GM13977 (cell line): ENCODE results near the gene RARRES2.

Experiments
- DNase-seq: peaks from one replicate; pipeline ENCODE4 v3.0.0; 2012; ENCODE audit warnings: low spot score
- in situ Hi-C: fragments of 300-500 bp; cut with MboI; formaldehyde crosslinking; loops from one replicate; pipeline ENCODE4 v1.12.0; 2022; ENCODE audit warnings: low sequenced_read_pairs, low pct_unique_long_range_greater_than_20kb, mixed read lengths, inconsistent platforms; ENCODE audit not compliant: unreplicated experiment
- TF ChIP-seq, protein P1 (sequence below): IDR thresholded peaks from 2 replicates; pipeline ENCODE4 v1.5.1; 2012; ENCODE audit warnings: mild to moderate bottlenecking, control low read depth; ENCODE audit not compliant: insufficient read depth; ENCODE audit errors: extremely low read depth, missing control alignments

RARRES2 gene

DNA sequence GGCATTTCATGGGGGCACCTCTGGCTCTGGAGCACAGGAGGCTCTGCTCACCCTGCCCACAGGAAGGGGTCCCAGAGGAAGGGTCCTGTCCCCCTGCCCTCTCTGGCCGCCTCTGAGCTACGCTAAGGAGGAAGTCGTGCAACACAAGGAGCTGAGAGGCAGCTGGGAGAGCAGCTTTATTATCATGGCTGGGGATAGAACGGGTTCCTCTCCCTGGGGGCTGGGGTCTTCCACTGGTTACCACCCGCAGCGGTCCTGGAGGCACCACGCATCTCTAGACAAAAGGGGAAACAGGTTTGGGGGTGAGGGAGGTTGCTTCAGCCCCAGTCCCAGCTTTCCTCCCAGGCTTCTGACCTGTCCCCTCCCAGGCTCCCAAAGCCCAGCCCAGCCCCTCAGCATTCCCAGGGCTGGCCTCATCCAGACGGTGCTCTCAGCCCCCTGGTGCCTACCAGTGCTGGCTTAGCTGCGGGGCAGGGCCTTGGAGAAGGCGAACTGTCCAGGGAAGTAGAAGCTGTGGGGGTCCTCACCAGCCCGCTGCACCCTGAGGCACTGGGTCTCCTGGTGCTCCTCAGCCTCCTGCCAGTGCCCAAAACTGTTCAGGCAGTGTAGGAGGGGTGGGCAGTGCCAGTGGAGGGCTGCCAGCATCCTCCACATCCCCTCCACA lies 3.1 kb downstream of the RARRES2 start:
- in situ Hi-C loops = no loop called here
- DNase-seq = no peak
- TF ChIP-seq, protein P1, sequence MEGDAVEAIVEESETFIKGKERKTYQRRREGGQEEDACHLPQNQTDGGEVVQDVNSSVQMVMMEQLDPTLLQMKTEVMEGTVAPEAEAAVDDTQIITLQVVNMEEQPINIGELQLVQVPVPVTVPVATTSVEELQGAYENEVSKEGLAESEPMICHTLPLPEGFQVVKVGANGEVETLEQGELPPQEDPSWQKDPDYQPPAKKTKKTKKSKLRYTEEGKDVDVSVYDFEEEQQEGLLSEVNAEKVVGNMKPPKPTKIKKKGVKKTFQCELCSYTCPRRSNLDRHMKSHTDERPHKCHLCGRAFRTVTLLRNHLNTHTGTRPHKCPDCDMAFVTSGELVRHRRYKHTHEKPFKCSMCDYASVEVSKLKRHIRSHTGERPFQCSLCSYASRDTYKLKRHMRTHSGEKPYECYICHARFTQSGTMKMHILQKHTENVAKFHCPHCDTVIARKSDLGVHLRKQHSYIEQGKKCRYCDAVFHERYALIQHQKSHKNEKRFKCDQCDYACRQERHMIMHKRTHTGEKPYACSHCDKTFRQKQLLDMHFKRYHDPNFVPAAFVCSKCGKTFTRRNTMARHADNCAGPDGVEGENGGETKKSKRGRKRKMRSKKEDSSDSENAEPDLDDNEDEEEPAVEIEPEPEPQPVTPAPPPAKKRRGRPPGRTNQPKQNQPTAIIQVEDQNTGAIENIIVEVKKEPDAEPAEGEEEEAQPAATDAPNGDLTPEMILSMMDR = no peak

DNA sequence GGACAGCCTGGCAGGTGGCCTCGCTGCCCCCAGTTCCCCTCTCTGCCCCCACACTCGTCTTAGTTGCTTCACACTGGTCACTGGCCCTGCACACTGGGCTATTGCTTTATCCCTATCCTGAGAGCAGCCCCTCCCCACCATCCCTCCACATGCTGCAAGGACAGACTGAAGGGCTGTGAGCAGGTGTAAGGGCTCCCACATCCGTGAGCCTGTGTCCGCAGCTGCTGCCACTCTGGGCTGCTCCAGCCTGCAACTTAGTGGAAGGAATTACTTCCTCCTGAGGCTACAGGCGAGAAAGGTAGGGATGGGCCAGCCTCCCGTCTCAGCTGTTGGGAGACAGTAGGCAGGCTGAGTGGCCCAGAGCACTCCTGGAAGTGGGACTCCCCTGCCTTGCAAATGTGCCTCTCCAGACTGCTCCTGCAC lies 3.8 kb downstream of the RARRES2 start:
- TF ChIP-seq, protein P1 = no peak
- DNase-seq = no peak
- in situ Hi-C loops = no loop called here

DNA sequence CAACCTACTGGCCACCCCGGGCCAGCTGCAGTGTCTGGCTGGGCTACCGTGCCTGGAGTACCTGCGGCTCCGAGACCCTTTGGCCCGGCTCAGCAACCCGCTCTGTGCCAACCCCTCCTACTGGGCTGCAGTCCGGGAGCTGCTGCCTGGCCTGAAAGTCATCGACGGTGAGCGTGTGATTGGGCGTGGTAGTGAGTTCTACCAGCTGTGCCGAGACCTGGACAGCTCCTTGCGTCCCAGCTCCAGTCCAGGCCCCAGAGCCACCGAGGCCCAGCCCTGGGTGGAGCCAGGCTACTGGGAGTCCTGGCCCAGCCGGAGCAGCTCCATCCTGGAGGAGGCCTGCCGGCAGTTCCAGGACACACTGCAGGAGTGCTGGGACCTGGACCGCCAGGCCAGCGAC lies 4.2 kb downstream of the RARRES2 start:
- in situ Hi-C loops = no loop called here
- TF ChIP-seq, protein P1 = no peak
- DNase-seq = no peak

DNA sequence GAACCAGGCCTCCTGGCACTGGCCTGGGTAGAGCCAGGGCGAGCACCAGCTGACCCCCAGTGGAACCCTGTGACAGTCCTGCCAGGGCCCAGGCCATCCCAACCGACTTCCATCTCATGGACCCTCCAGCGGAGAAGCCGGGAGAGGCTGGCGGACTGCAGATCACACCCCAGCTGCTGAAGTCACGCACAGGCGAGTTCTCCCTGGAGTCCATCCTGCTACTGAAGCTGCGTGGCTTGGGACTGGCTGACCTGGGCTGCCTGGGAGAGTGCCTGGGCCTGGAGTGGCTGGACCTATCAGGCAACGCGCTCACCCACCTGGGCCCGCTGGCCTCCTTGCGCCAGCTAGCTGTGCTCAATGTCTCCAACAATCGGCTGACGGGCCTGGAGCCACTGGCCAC lies 4.7 kb downstream of the RARRES2 start:
- TF ChIP-seq, protein P1 = no peak
- in situ Hi-C loops = no loop called here
- no peak for DNase-seq

DNA sequence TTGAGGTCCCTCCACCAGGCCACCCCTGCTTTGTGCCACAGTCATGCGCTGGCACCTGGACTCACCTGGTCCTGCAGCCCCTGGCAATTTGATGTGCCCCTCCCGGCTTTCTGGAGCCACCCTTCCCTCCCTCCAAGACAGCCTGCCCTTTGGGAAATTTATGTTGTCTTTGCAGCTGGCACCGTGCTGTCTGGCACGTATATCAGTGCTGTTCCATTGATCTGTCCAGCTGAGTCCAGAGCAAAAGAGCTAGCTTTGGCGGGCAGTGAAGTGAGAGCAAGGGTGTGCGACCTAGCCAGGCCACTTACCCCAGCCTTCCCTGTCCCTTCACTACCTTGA lies 5.7 kb downstream of the RARRES2 start:
- TF ChIP-seq, protein P1 = no peak
- no peak for DNase-seq
- in situ Hi-C loops = no loop called here

DNA sequence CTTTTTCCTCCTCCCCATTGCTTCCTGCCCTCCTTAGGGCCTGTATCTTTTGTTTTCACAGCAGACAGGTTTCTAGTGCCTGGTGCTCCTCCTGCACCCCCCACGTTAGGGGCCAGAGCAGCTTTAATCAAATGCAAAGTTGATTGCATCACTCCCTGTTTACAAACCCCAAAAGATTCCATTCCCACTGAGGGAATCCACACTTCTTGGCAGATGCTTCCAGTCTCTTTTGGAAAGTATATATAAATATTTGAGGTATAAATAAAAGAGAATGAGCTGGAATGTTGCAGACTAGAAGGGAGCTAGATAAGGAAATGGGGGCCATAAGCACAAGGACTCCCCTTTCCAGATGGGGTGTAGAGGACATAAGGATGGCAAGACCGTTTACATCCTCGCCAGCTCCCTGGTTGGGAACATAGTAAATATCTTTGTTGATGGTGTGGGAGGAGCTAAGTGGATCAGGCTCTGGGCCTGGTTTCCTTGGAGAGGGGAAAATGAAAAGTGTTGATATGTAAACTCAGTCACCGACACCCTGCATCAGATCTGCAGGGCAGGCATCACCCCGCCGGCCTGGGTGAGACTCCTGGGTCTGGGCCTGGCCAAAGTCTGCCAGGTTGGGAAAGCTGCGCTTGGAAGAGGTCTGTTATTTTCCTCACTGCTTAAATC lies 6.2 kb downstream of the RARRES2 start:
- in situ Hi-C loops = no loop called here
- DNase-seq = no peak

More for the DNA sequence above, 6.2 kb downstream of the RARRES2 start:
- TF ChIP-seq, protein P1 = no peak
